Activated B cell treated with CpG ODN at 0.5 μM for 24 hours (primary cell): ENCODE measurements around the gene LCE7A. TPM values are rescaled to one million over a fixed set of nuclear protein-coding genes. Genes with fewer than 3 reads are reported as not detected.

Experiments
- ATAC-seq: fragments of 200-7000 bp; cut with Tn5 transposase; one replicate; pipeline ENCODE4 v1.10.0; 2021; ENCODE audit warnings: low read depth, mild to moderate bottlenecking, moderate library complexity
- CTCF ChIA-PET: fragments of 350-600 bp; sonication (Branson Sonifier 250); formaldehyde crosslinking; loops from one replicate; lab custom pipeline; 2021; ENCODE audit warnings: antibody characterized with exemption; lab: Charles Lee
- POLR2A ChIA-PET: fragments of 350-600 bp; sonication (Branson Sonifier 250); formaldehyde crosslinking; loops from one replicate; lab custom pipeline; 2021; ENCODE audit warnings: antibody characterized with exemption; lab: Charles Lee
- DNase-seq: peaks from one replicate; pipeline ENCODE4 v3.0.0; 2022
- H3K27ac Mint-ChIP-seq: one replicate; pipeline ENCODE4 v1.8.0; 2020; ENCODE audit warnings: mixed read lengths
- H3K27me3 Mint-ChIP-seq: one replicate; pipeline ENCODE4 v1.8.0; 2021; ENCODE audit warnings: mixed read lengths
- H3K36me3 Mint-ChIP-seq: one replicate; pipeline ENCODE4 v1.8.0; 2021; ENCODE audit warnings: low read depth, mixed read lengths
- H3K4me1 Mint-ChIP-seq: one replicate; pipeline ENCODE4 v1.8.0; 2021; ENCODE audit warnings: mixed read lengths
- H3K4me3 Mint-ChIP-seq: one replicate; pipeline ENCODE4 v1.8.0; 2020; ENCODE audit warnings: mild to moderate bottlenecking, mixed read lengths
- H3K9me3 Mint-ChIP-seq: one replicate; pipeline ENCODE4 v1.8.0; 2020; ENCODE audit warnings: mixed read lengths
- CTCF ChIP-seq: fragments of 200-600 bp; IDR thresholded peaks from one replicate; pipeline ENCODE4 v1.8.0; 2022; ENCODE audit warnings: antibody characterized with exemption, mild to moderate bottlenecking
- intact Hi-C: fragments of 100-400 bp; cut with micrococcal nuclease; formaldehyde crosslinking; loops from one replicate; pipeline ENCODE4 v1.15.1; 2024
- total RNA-seq: library from RNA; stranded (reverse); gene quantifications from 2 replicates; pipeline ENCODE4 v1.2.3, GENCODE V29; 2022

LCE7A gene
- total RNA-seq, 1 donor from 2014 or later, result not detected

DNA sequence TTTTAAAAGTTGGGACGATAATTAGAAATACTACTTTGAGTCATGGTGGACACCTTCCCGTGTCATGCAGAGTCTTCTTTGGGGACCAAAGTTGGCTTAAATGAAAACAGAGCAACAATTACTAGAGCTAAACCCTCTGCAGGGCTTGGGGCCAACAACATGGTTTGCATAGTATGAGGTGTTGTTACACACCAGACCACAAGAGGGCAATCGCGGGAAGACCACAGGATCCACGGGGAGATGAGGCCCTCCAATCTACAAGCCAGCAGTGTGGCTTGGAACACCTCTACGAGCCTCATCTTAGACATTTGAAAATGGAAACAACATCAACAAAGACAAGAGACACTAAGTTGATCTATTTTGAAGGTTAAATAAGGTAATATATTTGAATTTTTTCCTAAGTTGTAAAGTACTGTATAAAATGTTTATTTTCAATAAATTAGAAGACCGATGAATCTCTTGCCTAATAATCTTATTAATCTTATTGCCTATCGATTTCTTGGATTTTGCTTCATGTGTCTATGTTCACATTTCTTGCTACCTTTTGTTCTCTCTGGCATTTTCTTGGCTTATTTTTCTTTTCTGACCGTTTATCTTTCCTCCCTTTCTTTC lies 10.1 kb downstream of the LCE7A start:
- H3K4me1 Mint-ChIP-seq, result peaks cover 8% of the 10 kb centered on the region
- ChIA-PET POLR2A (interaction anchor here (0.6 kb wide), 1 partner anchor 110 kb away, joined by 3 read pairs; no protein-coding TSS in a partner anchor), CTCF (interaction anchor here (0.6 to 1.8 kb wide), 5 partner anchors 318 to 421 kb away, joined by 3 to 8 read pairs (median 3); no protein-coding TSS in a partner anchor)
- no peak for ATAC-seq
- H3K9me3 Mint-ChIP-seq, result no peaks in the 10 kb centered on the region
- TF ChIP-seq CTCF, result peak; percentile 99
- H3K4me3 Mint-ChIP-seq, result no peak overlapping the region
- H3K36me3 Mint-ChIP-seq, result no peaks in the 10 kb centered on the region
- no peak overlapping the region for H3K27ac Mint-ChIP-seq
- intact Hi-C loops, result loop anchor here (1.0 kb wide), 1 partner anchor 353 kb away; no protein-coding TSS in a partner anchor
- H3K27me3 Mint-ChIP-seq, result no peaks in the 10 kb centered on the region
- peak; percentile 34 for DNase-seq

DNA sequence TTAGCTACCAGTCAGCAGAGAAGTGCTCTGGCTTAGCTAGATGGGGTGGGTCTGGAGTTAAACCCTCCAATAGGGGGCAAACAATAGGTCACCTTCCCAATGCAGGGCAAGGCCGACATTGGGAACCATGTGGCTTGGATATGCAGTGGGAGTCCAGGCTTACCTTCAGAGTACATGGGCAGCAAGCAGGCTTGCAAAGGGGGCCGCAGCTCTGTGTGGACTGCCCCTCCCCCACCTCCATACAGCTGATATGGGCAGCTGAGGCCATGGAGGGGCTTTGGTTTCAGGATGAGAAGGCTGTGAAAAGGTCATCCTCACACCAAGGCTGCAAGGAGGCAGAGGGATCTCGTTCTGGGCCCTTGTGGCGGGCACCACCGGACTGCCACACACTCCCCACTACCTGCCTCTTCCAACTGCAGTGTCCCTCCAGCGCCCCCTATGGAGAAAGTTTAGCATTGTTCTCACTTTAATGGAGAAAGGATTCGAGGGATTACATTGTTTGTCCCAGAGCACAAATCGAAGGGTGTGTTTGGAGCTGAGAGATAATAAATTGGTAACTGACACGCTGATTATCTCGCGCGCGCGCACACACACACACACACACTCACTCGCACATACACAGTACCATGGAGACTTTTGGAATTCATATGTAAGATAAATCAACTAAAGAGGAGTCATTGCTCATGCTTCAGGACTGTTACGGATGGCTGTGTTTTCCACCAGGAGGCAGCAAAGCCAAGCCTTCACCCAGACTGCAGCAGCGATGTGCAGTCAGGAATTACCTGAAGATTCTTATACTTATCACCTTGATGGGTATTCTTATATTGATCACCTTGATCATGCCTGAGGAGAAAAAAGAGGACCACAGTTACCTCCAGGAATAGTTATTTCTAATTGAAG lies 11.3 kb downstream of the LCE7A start:
- TF ChIP-seq CTCF, result no peak
- no peak for DNase-seq
- intact Hi-C loops, result no loop called here
- POLR2A ChIA-PET, result no interaction called here
- no peak overlapping the region for H3K4me3 Mint-ChIP-seq
- H3K27me3 Mint-ChIP-seq, result peaks cover 7% of the 10 kb centered on the region
- H3K9me3 Mint-ChIP-seq, result no peaks in the 10 kb centered on the region
- no peak overlapping the region for H3K27ac Mint-ChIP-seq
- H3K4me1 Mint-ChIP-seq, result peaks cover 8% of the 10 kb centered on the region
- no peaks in the 10 kb centered on the region for H3K36me3 Mint-ChIP-seq
- CTCF ChIA-PET, result interaction anchor here (0.7 to 1.8 kb wide), 3 partner anchors 15 to 407 kb away, joined by 3 to 8 read pairs (median 3); no protein-coding TSS in a partner anchor
- ATAC-seq, result no peak

GRCh38 chr1:152871731-152872126 lies 11.9 kb downstream of the LCE7A start:
- no peak overlapping the region for H3K27ac Mint-ChIP-seq
- ATAC-seq (no peak), DNase-seq (no peak)
- POLR2A ChIA-PET, result no interaction called here
- H3K36me3 Mint-ChIP-seq, result no peaks in the 10 kb centered on the region
- peaks cover 8% of the 10 kb centered on the region for H3K4me1 Mint-ChIP-seq
- H3K4me3 Mint-ChIP-seq, result no peak overlapping the region
- TF ChIP-seq CTCF, result no peak
- intact Hi-C loops, result no loop called here
- H3K27me3 Mint-ChIP-seq, result peaks cover 7% of the 10 kb centered on the region
- no peaks in the 10 kb centered on the region for H3K9me3 Mint-ChIP-seq
- CTCF ChIA-PET, result no interaction called here

GRCh38 chr1:152873495-152873894 lies 13.7 kb downstream of the LCE7A start:
- no peak overlapping the region for H3K4me3 Mint-ChIP-seq
- intact Hi-C loops, result no loop called here
- H3K27me3 Mint-ChIP-seq, result peaks cover 12% of the 10 kb centered on the region
- CTCF ChIA-PET, result interaction anchor here (1.0 kb wide), 1 partner anchor 404 kb away, joined by 5 read pairs; no protein-coding TSS in a partner anchor
- peaks cover 8% of the 10 kb centered on the region for H3K4me1 Mint-ChIP-seq
- DNase-seq (no peak), ATAC-seq (no peak)
- H3K27ac Mint-ChIP-seq, result no peak overlapping the region
- POLR2A ChIA-PET, result no interaction called here
- TF ChIP-seq CTCF, result no peak
- no peaks in the 10 kb centered on the region for H3K36me3 Mint-ChIP-seq
- H3K9me3 Mint-ChIP-seq, result no peaks in the 10 kb centered on the region

DNA sequence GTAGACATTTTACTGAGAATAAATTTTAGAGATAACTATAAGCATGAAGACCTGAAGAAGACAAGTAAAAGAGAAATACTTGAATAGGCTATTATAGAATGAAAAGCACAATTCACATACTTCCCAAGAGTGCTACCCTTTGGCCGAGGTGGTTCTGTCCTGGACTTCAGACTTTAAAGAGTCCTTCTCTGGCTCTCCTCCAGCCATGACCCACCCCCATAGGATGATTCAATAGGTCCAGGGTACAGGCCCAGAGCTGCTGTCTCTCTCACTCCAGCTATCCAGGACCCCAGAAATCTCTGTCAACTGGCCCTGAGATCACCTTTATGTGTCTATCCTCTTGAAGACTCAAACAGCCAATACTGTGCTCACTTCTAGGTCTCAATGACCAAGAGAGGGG lies 17.0 kb downstream of the LCE7A start:
- TF ChIP-seq CTCF, result no peak
- Mint-ChIP-seq H3K27ac (no peak overlapping the region), H3K4me3 (no peak overlapping the region), H3K4me1 (peaks cover 5% of the 10 kb centered on the region), H3K9me3 (no peaks in the 10 kb centered on the region), H3K27me3 (peaks cover 12% of the 10 kb centered on the region), H3K36me3 (no peaks in the 10 kb centered on the region)
- no peak for ATAC-seq
- ChIA-PET CTCF (no interaction called here), POLR2A (no interaction called here)
- DNase-seq, result no peak
- intact Hi-C loops, result no loop called here
